HCT116 (cell line): ENCODE results near the gene SYCE3. TPM values are rescaled to one million over a fixed set of nuclear protein-coding genes. Genes with fewer than 3 reads are reported as not detected.

Experiments
- ATAC-seq: fragments of 200-7000 bp; cut with Tn5 transposase; 2 replicates; pipeline ENCODE4 v1.9.1; 2020; ENCODE audit warnings: mild to moderate bottlenecking, moderate library complexity
- BruUV-seq: library from RNA; stranded (reverse); fragments of 400-500 nt; replicated peaks from 2 replicates; lab custom pipeline; 2021; lab: Mats Ljungman, UMichigan
- CTCF ChIA-PET: fragments of 300-600 bp; sonication (Branson Sonifier 250); formaldehyde crosslinking; loops from one replicate; lab custom pipeline; 2021; ENCODE audit warnings: antibody characterized with exemption; lab: Charles Lee
- POLR2A ChIA-PET: fragments of 300-600, 350-600 bp; sonication (Branson Sonifier 250); formaldehyde crosslinking; loops from one replicate; lab custom pipeline; 2021; ENCODE audit warnings: antibody characterized with exemption; lab: Charles Lee
- RAD21 ChIA-PET, 2 experiments: fragments of 300-600 bp; sonication (Branson Sonifier 250); formaldehyde crosslinking; loops; one replicate each; lab custom pipeline; 2023; ENCODE audit warnings: low total read pairs in 2 of 2; ENCODE audit not compliant: uncharacterized antibody in 2 of 2, unreplicated experiment in 2 of 2, low non-redundant PET in 1 of 2; lab: Charles Lee
- DNase-seq: peaks from one replicate; pipeline ENCODE4 v3.0.0-alpha.2; 2010; ENCODE audit warnings: low read depth, low spot score
- H2AFZ ChIP-seq: fragments of 200-600 bp; shearing (Covaris generic), sonication (generic); 2 replicates; pipeline ENCODE4 v1.6.1; 2017; ENCODE audit warnings: low read depth, mixed run types, mixed read lengths, antibody characterized with exemption, low read length; ENCODE audit not compliant: poor library complexity, severe bottlenecking
- H3K27ac ChIP-seq: 2 replicates; pipeline ENCODE4 v1.5.1; 2012; ENCODE audit warnings: low read depth, low read length
- H3K27me3 ChIP-seq: fragments of 200-600 bp; sonication (generic); 2 replicates; pipeline ENCODE4 v1.6.1; 2016; ENCODE audit warnings: mixed run types, low read length, mixed read lengths; ENCODE audit not compliant: insufficient read depth
- H3K36me3 ChIP-seq, 2 experiments: fragments of 200-500 bp in 1 of 2; fragments of 200-600 bp in 1 of 2; sonication (Bioruptor generic) in 1 of 2; sonication (generic) in 1 of 2; 2 replicates each; pipeline versions ENCODE4 v1.5.1 to v1.6.1; 2014 to 2016; ENCODE audit warnings: low read length in 2 of 2, inconsistent platforms in 1 of 2, mixed read lengths in 1 of 2, mixed run types in 1 of 2; ENCODE audit not compliant: insufficient read depth in 2 of 2, control insufficient read depth in 1 of 2
- H3K4me1 ChIP-seq, 2 experiments: fragments of 200-600 bp in 1 of 2; sonication (generic) in 1 of 2; 2 replicates each; pipeline versions ENCODE4 v1.5.1 to v1.6.1; 2012 to 2017; ENCODE audit warnings: low read length in 2 of 2, inconsistent platforms in 1 of 2, mild to moderate bottlenecking in 1 of 2, mixed read lengths in 1 of 2, mixed run types in 1 of 2, moderate library complexity in 1 of 2; ENCODE audit not compliant: insufficient read depth in 2 of 2, control insufficient read depth in 1 of 2
- H3K4me2 ChIP-seq: fragments of 200-600 bp; sonication (generic); 2 replicates; pipeline ENCODE4 v1.6.1; 2017; ENCODE audit warnings: mixed run types, low read length, mixed read lengths
- H3K4me3 ChIP-seq, 2 experiments: fragments of 200-600 bp in 1 of 2; sonication (generic) in 1 of 2; replicated peaks in 1 of 2; 2 replicates each; pipeline ENCODE4 v1.5.1; 2011 to 2016; ENCODE audit warnings: low read length in 2 of 2, control low read depth in 1 of 2, low read depth in 1 of 2, mild to moderate bottlenecking in 1 of 2, mixed read lengths in 1 of 2, mixed run types in 1 of 2
- H3K79me2 ChIP-seq: fragments of 200-600 bp; sonication (generic); 2 replicates; pipeline ENCODE4 v1.6.1; 2017; ENCODE audit warnings: mild to moderate bottlenecking, mixed run types, low read length, moderate library complexity, mixed read lengths; ENCODE audit not compliant: insufficient read depth
- H3K9ac ChIP-seq: fragments of 200-600 bp; sonication (generic); 2 replicates; pipeline ENCODE4 v1.6.1; 2016; ENCODE audit warnings: low read length, mixed read lengths
- H3K9me2 ChIP-seq: fragments of 200-600 bp; sonication (generic), shearing (Covaris generic); 2 replicates; pipeline ENCODE4 v1.6.1; 2017; ENCODE audit warnings: mixed run types, mild to moderate bottlenecking, moderate library complexity; ENCODE audit not compliant: insufficient read depth
- H3K9me3 ChIP-seq, 2 experiments: fragments of 200-500 bp in 1 of 2; fragments of 200-600 bp in 1 of 2; sonication (Bioruptor generic) in 1 of 2; sonication (generic) in 1 of 2; 2 replicates each; pipeline ENCODE4 v1.6.1; 2014 to 2017; ENCODE audit warnings: low read length in 2 of 2, mixed read lengths in 2 of 2, inconsistent platforms in 1 of 2, low read depth in 1 of 2, mild to moderate bottlenecking in 1 of 2, mixed run types in 1 of 2, moderate library complexity in 1 of 2; ENCODE audit not compliant: control insufficient read depth in 1 of 2, insufficient read depth in 1 of 2
- H4K20me1 ChIP-seq: fragments of 200-600 bp; sonication (generic), shearing (Covaris generic); 2 replicates; pipeline ENCODE4 v1.6.1; 2017; ENCODE audit warnings: mixed run types, mild to moderate bottlenecking, moderate library complexity; ENCODE audit not compliant: insufficient read depth
- ATF3 ChIP-seq: IDR thresholded peaks from 2 replicates; pipeline ENCODE4 v1.6.1; 2012
- CBX3 ChIP-seq: IDR thresholded peaks from 2 replicates; pipeline ENCODE4 v1.6.1; 2012; ENCODE audit warnings: low read depth
- EGR1 ChIP-seq: IDR thresholded peaks from 2 replicates; pipeline ENCODE4 v1.6.1; 2012; ENCODE audit warnings: low read depth
- ELF1 ChIP-seq: IDR thresholded peaks from 2 replicates; pipeline ENCODE4 v1.6.1; 2012; ENCODE audit warnings: low read depth, borderline replicate concordance
- FOSL1 ChIP-seq: IDR thresholded peaks from 2 replicates; pipeline ENCODE4 v1.6.1; 2012; ENCODE audit warnings: low read depth
- JUND ChIP-seq: IDR thresholded peaks from 2 replicates; pipeline ENCODE4 v1.6.1; 2012
- MAX ChIP-seq: IDR thresholded peaks from 2 replicates; pipeline ENCODE4 v1.6.1; 2012
- POLR2A ChIP-seq: IDR thresholded peaks from 2 replicates; pipeline ENCODE4 v1.7.0; 2011; ENCODE audit warnings: borderline replicate concordance; ENCODE audit not compliant: insufficient read depth, insufficient read length; ENCODE audit errors: extremely low read depth
- POLR2AphosphoS5 ChIP-seq: IDR thresholded peaks from 2 replicates; pipeline ENCODE4 v1.6.1; 2011; ENCODE audit warnings: mild to moderate bottlenecking, low read depth, low read length, moderate library complexity
- SIN3A ChIP-seq: IDR thresholded peaks from 2 replicates; pipeline ENCODE4 v1.6.1; 2012; ENCODE audit warnings: low read depth
- SP1 ChIP-seq: IDR thresholded peaks from 2 replicates; pipeline ENCODE4 v1.6.1; 2012; ENCODE audit warnings: low read depth
- YY1 ChIP-seq: IDR thresholded peaks from 2 replicates; pipeline ENCODE4 v1.6.1; 2011; ENCODE audit warnings: low read length, low read depth, moderate library complexity, mild to moderate bottlenecking; ENCODE audit not compliant: insufficient replicate concordance; ENCODE audit errors: extremely low read depth
- intact Hi-C: fragments of 100-400 bp; cut with micrococcal nuclease; formaldehyde crosslinking; loops from 2 replicates; pipeline ENCODE4 v1.10.0; 2022
- total RNA-seq: library from RNA; stranded (reverse); gene quantifications from one replicate; pipeline ENCODE4 v1.2.1, GENCODE V29; 2021; ENCODE audit not compliant: unreplicated experiment
- TF ChIP-seq, protein P1 (sequence below), 3 experiments: fragments of 200-600 bp in 1 of 3; sonication (generic) in 1 of 3; IDR thresholded peaks in 2 of 3; conservative IDR thresholded peaks in 1 of 3; 2 replicates each; pipeline ENCODE4 v1.5.1; 2012 to 2017; ENCODE audit warnings: low read depth in 2 of 3, low read length in 2 of 3, antibody characterized with exemption in 1 of 3, borderline replicate concordance in 1 of 3, control low read depth in 1 of 3, mild to moderate bottlenecking in 1 of 3, mixed read lengths in 1 of 3, mixed run types in 1 of 3, moderate library complexity in 1 of 3; ENCODE audit not compliant: insufficient read depth in 1 of 3
- TF ChIP-seq, protein P2 (sequence below): IDR thresholded peaks from 2 replicates; pipeline ENCODE4 v1.6.1; 2012; ENCODE audit warnings: low read depth

The SYCE3 gene
- total RNA-seq, 1 experiment from 2014 or later, result not detected

DNA sequence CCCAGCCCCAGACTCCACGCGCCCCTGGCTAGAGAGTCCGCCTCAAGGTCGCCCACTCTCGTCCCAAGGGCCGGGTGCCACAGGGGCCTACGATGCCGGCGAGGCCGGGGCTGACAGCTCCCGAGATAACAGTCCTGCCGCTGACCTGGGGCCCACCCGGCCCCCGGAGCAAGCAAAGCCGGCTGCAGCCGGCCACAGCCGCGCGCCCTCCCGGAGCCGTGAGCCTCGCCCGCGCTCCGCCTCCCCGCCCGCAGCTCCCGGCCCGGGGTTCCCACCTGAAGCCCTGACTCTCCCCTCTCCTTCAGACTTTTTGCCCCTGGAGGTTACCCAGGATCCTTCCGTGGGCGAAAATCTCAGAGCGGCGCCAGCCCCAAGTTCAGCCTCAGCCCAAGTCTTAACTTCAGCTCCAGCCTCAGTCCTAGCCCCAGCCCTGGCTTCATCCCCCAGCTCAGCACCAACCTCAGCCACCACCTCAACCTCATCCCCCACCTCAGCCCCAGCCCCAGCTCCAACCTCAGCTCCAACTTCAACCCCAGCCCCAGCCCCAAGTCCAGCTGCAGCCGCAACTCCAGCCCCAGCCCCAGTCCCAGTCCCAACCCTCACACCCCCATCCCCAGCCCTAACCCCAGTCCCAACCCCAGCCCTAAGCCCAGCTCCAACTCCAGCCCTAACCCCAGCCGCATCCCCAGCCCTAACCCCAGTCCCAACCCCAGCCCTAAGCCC is 15.3 kb downstream of the SYCE3 start:
- H3K79me2 ChIP-seq, result no peaks in the 10 kb centered on the region
- no peak overlapping the region for H3K4me2 ChIP-seq
- RAD21 ChIA-PET, result no interaction called here
- no peak overlapping the region for H2AFZ ChIP-seq
- H3K9me2 ChIP-seq, result no peaks in the 10 kb centered on the region
- peaks cover 10 to 18% of the 10 kb centered on the region in 2 experiments; a peak in 3 of 4 replicates for H3K4me1 ChIP-seq
- no peak for DNase-seq
- H3K27ac ChIP-seq, result no peak overlapping the region
- CTCF ChIA-PET, result interaction anchor here (0.7 to 1.6 kb wide), 2 partner anchors 15 to 22 kb away, joined by 3 to 5 read pairs; partner anchors contain the start of genes SCO2 and SYCE3
- no peaks in the 10 kb centered on the region for H4K20me1 ChIP-seq
- TF ChIP-seq SIN3A (no peak), EGR1 (no peak), YY1 (no peak), ELF1 (no peak), FOSL1 (no peak), CBX3 (no peak), POLR2A (no peak), MAX (no peak), ATF3 (no peak), JUND (no peak), SP1 (no peak), POLR2AphosphoS5 (no peak)
- TF ChIP-seq, protein P1, sequence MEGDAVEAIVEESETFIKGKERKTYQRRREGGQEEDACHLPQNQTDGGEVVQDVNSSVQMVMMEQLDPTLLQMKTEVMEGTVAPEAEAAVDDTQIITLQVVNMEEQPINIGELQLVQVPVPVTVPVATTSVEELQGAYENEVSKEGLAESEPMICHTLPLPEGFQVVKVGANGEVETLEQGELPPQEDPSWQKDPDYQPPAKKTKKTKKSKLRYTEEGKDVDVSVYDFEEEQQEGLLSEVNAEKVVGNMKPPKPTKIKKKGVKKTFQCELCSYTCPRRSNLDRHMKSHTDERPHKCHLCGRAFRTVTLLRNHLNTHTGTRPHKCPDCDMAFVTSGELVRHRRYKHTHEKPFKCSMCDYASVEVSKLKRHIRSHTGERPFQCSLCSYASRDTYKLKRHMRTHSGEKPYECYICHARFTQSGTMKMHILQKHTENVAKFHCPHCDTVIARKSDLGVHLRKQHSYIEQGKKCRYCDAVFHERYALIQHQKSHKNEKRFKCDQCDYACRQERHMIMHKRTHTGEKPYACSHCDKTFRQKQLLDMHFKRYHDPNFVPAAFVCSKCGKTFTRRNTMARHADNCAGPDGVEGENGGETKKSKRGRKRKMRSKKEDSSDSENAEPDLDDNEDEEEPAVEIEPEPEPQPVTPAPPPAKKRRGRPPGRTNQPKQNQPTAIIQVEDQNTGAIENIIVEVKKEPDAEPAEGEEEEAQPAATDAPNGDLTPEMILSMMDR (IDR thresholded peaks at IDR 0.05 in 2 of 3, conservative IDR thresholded peaks at IDR 0.05 in 1 of 3; ENCODE audit: borderline replicate concordance in 1 of 3, insufficient read depth in 1 of 3, low read depth in 2 of 3, low read length in 2 of 3), result no peak
- TF ChIP-seq, protein P2, sequence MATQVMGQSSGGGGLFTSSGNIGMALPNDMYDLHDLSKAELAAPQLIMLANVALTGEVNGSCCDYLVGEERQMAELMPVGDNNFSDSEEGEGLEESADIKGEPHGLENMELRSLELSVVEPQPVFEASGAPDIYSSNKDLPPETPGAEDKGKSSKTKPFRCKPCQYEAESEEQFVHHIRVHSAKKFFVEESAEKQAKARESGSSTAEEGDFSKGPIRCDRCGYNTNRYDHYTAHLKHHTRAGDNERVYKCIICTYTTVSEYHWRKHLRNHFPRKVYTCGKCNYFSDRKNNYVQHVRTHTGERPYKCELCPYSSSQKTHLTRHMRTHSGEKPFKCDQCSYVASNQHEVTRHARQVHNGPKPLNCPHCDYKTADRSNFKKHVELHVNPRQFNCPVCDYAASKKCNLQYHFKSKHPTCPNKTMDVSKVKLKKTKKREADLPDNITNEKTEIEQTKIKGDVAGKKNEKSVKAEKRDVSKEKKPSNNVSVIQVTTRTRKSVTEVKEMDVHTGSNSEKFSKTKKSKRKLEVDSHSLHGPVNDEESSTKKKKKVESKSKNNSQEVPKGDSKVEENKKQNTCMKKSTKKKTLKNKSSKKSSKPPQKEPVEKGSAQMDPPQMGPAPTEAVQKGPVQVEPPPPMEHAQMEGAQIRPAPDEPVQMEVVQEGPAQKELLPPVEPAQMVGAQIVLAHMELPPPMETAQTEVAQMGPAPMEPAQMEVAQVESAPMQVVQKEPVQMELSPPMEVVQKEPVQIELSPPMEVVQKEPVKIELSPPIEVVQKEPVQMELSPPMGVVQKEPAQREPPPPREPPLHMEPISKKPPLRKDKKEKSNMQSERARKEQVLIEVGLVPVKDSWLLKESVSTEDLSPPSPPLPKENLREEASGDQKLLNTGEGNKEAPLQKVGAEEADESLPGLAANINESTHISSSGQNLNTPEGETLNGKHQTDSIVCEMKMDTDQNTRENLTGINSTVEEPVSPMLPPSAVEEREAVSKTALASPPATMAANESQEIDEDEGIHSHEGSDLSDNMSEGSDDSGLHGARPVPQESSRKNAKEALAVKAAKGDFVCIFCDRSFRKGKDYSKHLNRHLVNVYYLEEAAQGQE, result no peak
- intact Hi-C loops, result no loop called here
- POLR2A ChIA-PET, result no interaction called here
- BruUV-seq, result no TSS peak
- H3K9ac ChIP-seq, result no peak overlapping the region
- H3K4me3 ChIP-seq, result no peak overlapping the region
- H3K27me3 ChIP-seq, result no peaks in the 10 kb centered on the region
- ATAC-seq, result no peak
- H3K36me3 ChIP-seq, result no peaks in the 10 kb centered on the region
- H3K9me3 ChIP-seq, result no peaks in the 10 kb centered on the region
